GM19099 (cell line): ENCODE data around the gene RBM10.
A peak's percentile ranks its signal among the peaks of the same experiment; 100 is the strongest.

Source experiments
- POLR2A ChIP-seq: IDR thresholded peaks from 3 replicates; pipeline ENCODE4 v1.6.1; 2011; ENCODE audit warnings: low read depth; ENCODE audit not compliant: insufficient read length; ENCODE audit errors: extremely low read depth

Gene RBM10

DNA sequence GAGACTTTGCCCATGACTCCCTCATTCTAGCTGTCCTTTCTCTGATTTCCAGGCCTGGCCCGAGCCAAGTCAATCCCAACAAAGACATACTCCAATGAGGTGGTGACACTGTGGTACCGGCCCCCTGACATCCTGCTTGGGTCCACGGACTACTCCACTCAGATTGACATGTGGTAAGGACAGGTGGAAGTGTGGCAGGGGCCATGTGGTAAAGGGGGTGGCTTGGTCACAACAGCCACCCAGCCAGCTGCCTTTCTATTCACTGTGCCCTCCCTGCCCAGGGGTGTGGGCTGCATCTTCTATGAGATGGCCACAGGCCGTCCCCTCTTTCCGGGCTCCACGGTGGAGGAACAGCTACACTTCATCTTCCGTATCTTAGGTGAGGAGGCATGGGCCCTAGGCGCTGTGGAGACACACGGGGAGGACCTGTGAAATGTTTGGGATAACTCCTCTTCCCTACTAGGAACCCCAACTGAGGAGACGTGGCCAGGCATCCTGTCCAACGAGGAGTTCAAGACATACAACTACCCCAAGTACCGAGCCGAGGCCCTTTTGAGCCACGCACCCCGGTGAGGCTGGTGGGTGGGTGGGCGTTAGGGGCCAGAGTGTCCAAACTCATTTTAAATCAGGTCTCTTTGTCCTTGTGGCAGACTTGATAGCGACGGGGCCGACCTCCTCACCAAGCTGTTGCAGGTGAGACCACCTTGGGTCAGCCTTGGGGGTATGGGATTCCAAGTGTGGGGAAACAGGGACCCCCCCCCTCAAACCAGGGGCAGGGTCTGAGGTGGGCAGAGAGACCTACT is 81.7 kb downstream of the RBM10 start:
- TF ChIP-seq POLR2A: no peak

DNA sequence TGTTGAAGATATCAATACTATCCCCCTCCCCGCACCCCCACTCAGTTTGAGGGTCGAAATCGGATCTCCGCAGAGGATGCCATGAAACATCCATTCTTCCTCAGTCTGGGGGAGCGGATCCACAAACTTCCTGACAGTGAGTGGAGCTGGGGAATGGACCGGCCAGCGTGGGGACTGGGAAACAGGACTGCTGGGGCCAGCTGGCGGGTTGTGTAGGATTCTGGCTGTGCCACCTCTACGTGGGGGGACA is 82.2 kb downstream of the RBM10 start:
- TF ChIP-seq POLR2A: no peak

- no peak for TF ChIP-seq POLR2A
Measured at GRCh38 chrX:47228550-47229270, 83.7 kb downstream of the RBM10 start.

DNA sequence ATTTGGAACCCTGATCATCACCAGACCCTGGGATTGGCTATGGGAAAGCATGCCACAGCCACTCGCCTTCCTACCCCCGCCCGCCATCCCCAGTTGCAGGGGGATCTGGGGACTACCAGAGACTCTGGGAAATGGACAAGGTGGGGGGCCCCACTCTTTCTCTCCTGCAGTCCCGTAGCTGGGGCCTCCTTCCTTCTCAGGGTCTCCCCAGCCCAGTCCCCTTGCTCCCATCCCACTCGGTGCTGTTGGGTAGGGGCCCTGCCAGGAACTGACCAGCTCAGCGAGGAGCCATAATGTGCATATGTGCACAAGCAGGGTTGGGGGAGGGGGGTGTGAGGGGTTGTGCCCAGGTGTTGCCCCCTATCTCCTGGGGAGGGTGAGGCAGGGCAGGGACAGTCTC is 84.4 kb downstream of the RBM10 start:
- TF ChIP-seq POLR2A: no peak

DNA sequence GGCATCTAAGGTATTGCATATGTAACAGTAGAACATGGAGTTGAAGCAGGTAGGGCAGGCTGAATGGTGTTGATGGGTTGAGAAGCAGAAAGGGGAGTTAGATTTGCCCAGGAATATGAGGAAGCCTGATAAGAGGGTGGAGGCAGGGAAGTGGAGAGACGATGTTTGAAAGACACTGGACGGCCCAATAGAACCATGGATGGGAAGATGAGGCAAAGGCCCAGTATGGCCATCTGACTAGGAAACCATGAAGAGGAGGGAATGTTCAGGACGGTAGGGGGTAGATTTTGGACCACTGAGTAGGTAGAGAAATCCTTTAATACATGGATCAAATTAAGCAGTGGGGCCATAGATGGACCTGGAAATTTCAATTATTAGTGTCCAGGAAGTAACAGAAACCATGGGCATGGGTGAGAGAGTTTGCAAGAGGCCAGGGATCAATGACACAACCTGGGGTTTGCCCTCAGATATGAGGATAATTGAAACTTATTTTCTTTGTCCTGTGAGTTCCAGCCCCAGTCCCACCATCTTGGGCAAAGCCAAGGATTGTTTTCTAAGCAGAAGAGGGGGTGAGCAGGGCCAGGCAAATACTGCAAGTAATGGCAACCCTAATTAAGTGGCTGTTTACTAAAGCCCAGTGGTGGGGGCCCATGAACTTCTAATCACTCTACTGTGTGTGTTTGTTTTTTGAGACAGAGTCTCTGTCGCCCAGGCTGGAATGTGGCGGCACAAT is 85.3 kb downstream of the RBM10 start:
- no peak for TF ChIP-seq POLR2A

DNA sequence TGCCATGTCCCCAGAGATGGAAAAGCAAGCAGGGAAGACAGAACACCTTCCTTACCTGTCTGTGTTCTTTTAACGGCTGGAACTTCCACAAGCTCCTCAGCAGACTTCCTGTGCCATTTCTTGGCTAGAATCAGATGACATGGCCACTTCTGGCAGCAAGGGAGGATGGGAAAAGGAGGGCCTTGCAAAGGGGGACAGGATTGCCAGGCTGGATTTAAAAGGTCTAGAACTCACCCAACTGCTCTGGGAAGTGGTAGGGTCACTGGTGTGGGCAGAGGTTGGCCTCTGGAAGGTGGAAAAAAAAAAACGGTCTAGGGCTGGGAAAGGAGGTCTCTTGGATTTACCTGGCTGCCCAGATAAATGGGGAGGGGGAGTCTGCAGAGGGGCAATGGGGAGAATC is 86.1 kb downstream of the RBM10 start:
- no peak for TF ChIP-seq POLR2A

- TF ChIP-seq POLR2A: no peak
Measured at GRCh38 chrX:47232197-47232802, 87.3 kb downstream of the RBM10 start.

DNA sequence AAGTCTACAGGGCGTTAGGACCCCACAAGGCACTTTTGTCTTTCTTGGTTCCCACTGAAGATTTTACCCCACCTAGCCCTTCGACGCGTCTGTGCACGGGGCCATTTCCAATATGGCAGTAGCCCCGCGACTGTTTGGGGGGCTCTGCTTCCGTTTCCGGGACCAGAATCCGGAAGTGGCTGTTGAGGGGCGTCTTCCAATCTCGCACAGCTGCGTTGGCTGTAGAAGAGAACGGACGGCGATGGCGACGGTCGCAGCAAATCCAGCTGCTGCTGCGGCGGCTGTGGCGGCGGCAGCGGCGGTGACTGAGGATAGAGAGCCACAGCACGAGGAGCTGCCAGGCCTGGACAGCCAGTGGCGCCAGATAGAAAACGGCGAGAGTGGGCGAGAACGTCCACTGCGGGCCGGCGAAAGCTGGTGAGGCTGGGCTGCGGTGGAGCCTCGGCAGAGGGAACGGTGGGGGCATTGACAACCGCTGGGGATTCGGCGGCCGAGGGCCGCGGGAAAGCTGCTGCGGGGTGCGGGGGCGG is 87.8 kb downstream of the RBM10 start, which contains the start of gene USP11:
TSS of gene USP11 (plus strand) at position 207 of the 530 bp plus-strand sequence. CDS start at position 242, 35 bp downstream.
- peak; percentile 80 for TF ChIP-seq POLR2A

DNA sequence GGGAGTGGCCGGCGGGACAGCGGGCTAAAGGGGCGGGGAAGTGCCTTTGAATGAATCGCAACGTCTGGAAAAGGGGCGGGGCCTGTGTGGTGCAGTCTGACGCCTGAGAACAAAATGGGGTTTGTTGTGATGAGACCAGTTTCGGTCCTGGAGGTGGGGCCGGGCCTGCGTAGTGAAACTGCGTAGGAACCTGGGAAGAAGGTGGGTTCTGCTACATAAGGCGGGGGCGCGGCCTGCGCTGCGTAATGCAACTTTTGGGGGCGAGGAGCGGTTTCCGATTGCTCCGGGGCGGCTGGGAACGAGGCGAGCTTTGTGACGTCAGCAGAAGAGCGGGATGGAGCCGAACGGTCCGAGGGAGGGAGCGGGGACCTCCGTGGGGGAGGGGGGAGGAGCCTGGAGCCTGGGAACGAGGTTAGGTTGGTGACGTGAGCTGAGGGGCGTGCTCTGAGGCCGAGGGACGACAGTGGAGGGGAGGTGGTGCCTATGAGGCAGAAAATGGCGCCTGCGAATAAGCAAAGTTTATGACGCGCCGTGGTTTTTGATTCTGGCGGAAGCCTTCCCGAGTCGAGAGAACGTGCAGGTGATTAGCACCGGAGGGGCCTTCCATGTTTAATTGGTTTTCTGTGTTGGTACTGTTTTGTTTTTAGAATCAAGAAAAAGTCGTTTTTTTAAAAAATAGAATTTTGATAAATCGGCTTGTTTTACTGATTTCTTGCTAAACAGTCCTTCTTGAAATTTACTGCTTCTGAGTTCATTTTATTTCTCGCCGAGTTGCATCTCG is 88.5 kb downstream of the RBM10 start:
- peak; percentile 64 for TF ChIP-seq POLR2A

DNA sequence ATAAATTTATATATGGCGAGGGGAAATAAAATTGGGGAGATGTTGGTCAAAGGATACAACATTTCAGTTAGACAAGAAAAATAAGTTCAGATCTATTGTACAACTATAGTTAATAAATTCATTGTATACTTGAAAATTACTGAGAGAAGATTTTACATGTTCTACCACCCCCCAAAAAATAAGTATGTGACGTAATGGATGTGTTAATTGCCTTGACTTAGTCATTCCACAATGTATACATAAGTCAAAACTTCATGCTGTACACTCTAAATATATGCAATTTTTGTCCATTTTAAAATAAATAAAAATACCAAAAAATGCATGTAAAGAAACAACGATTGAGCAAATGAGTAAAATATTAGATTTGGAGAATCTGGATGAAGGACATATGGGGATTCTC is 89.6 kb downstream of the RBM10 start:
- no peak for TF ChIP-seq POLR2A

- TF ChIP-seq POLR2A: no peak
Measured at GRCh38 chrX:47235691-47236103, 90.7 kb downstream of the RBM10 start.
